ENCODE data around the gene LAMA3. TPM values are rescaled to one million over a fixed set of nuclear protein-coding genes. Genes with fewer than 3 reads are reported as not detected.

Gene LAMA3
- total and polyA plus RNA-seq, 12 donors = 1.6 to 10.2 (median 4.0) TPM

GRCh38 chr18:23799540-23799939, 110.3 kb downstream of the LAMA3 start:
- no peaks in the 10 kb centered on the region for H3K4me1 ChIP-seq (replicated peaks in 1 of 2)
- DNase-seq = no peak
- no peak overlapping the region for H3K4me3 ChIP-seq
- no peaks in the 10 kb centered on the region for H3K36me3 ChIP-seq (replicated peaks in 1 of 2)
- no peaks in the 10 kb centered on the region for H3K27me3 ChIP-seq
- intact Hi-C loops (cut with DNase I) = no loop called here
- H3K27ac ChIP-seq = no peak overlapping the region
- no peaks in the 10 kb centered on the region for H3K9me3 ChIP-seq (replicated peaks in 1 of 3)
- WGBS, 4 donors = 95 to 96% (median 96%) methylated on average over 7 of the region's 7 CpGs
- TF ChIP-seq CTCF (IDR thresholded peaks at IDR 0.05) = no peak
- TF ChIP-seq POLR2A (IDR thresholded peaks at IDR 0.05) = no peak

DNA sequence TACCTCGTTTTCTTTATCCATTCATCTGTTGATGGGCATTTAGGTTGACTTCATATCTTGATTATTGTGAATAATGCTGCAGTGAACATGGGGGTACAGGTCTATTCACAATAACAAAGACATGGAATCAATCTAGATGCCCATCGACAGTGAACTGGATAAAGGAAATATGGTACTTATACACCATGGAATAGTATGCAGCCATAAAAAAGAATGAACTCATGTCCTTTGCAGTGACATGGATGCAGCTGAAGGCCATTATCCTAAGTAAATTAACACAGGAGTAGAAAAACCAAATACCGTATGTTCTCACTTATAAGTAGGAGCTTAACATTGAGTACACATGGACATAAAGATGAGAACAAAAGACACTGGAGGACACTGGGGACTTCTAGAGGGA, 111.6 kb downstream of the LAMA3 start:
- Histone ChIP-seq H3K4me3 (no peak overlapping the region), H3K9me3 (replicated peaks in 1 of 3) (no peaks in the 10 kb centered on the region), H3K4me1 (replicated peaks in 1 of 2) (no peaks in the 10 kb centered on the region), H3K27ac (no peak overlapping the region), H3K27me3 (no peaks in the 10 kb centered on the region), H3K36me3 (replicated peaks in 1 of 2) (no peaks in the 10 kb centered on the region)
- WGBS, 4 donors = 91 to 97% (median 93%) methylated on average over 3 of the region's 3 CpGs
- no peak for DNase-seq
- no peak for TF ChIP-seq POLR2A (IDR thresholded peaks at IDR 0.05)
- no peak for TF ChIP-seq CTCF (IDR thresholded peaks at IDR 0.05)
- intact Hi-C loops (cut with DNase I) = no loop called here

- no peak overlapping the region for H3K27ac ChIP-seq
- H3K27me3 ChIP-seq = no peaks in the 10 kb centered on the region
- intact Hi-C loops (cut with DNase I) = no loop called here
- no peaks in the 10 kb centered on the region for H3K4me1 ChIP-seq (replicated peaks in 1 of 2)
- no peak for TF ChIP-seq POLR2A (IDR thresholded peaks at IDR 0.05)
- TF ChIP-seq CTCF (IDR thresholded peaks at IDR 0.05) = no peak
- H3K9me3 ChIP-seq (replicated peaks in 1 of 3) = no peaks in the 10 kb centered on the region
- H3K36me3 ChIP-seq (replicated peaks in 1 of 2) = no peaks in the 10 kb centered on the region
- WGBS, 4 donors = 90 to 93% (median 92%) methylated on average over 2 of the region's 2 CpGs
- DNase-seq = no peak
- no peak overlapping the region for H3K4me3 ChIP-seq
These were observed 113.6 kb downstream of the LAMA3 start for GRCh38 chr18:23802817-23803216.

DNA sequence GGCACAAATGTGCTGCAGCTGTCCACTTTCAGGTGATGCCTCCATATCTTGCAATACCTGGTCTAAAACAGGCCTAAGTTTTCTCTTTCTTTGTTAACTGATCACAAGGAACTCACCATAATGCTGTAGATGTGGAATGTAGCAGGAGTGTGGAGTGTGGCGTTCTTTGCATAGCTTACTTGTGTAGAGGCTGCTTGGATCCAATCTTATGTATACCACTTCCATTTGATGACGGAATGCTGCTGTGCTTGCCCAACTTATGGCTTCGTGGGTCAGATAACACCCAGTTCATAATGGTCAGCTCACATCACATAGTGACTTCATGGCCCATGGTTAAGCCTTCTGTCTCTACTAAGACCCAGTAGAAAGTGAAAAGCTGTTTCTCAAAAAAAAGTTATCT, 114.5 kb downstream of the LAMA3 start:
- Histone ChIP-seq H3K4me1 (replicated peaks in 1 of 2) (no peaks in the 10 kb centered on the region), H3K9me3 (replicated peaks in 1 of 3) (no peaks in the 10 kb centered on the region), H3K27ac (no peak overlapping the region), H3K27me3 (no peaks in the 10 kb centered on the region), H3K4me3 (no peak overlapping the region), H3K36me3 (replicated peaks in 1 of 2) (no peaks in the 10 kb centered on the region)
- DNase-seq = no peak
- TF ChIP-seq POLR2A (IDR thresholded peaks at IDR 0.05) (no peak), CTCF (IDR thresholded peaks at IDR 0.05) (no peak)
- intact Hi-C loops (cut with DNase I) = no loop called here
- whole genome bisulfite sequencing, 4 donors = 82 to 96% (median 94%) methylated on average over 3 of the region's 3 CpGs

Data from adrenal gland (tissue), 12 donors.